GM23338 (cell line): Measurements from ENCODE around the gene ZDHHC3.

Source experiments
- CREB1 ChIP-seq: fragments of 250-450 bp; sonication (Bioruptor Pico); IDR thresholded peaks from 2 replicates; pipeline ENCODE4 v1.5.0; 2020; ENCODE audit warnings: low read depth, mild to moderate bottlenecking, moderate library complexity
- CTCF ChIP-seq, 2 experiments: fragments of 200-600 bp in 1 of 2; sonication (generic) in 1 of 2; conservative IDR thresholded peaks; 2 replicates each; pipeline versions ENCODE4 v1.5.1 to v1.6.1; 2016 to 2017; ENCODE audit warnings: antibody characterized with exemption in 2 of 2, low read depth in 2 of 2, mild to moderate bottlenecking in 2 of 2, moderate library complexity in 1 of 2
- EZH2 ChIP-seq: fragments of 200-600 bp; sonication (generic); IDR thresholded peaks from one replicate; pipeline ENCODE4 v1.8.0; 2017; ENCODE audit warnings: antibody characterized with exemption, mild to moderate bottlenecking, low read depth; ENCODE audit not compliant: unreplicated experiment
- EZH2phosphoT487 ChIP-seq: fragments of 200-600 bp; sonication (generic); IDR thresholded peaks from one replicate; pipeline ENCODE4 v1.8.1; 2018; ENCODE audit warnings: antibody characterized with exemption; ENCODE audit not compliant: unreplicated experiment
- NANOG ChIP-seq: IDR thresholded peaks from 2 replicates; pipeline ENCODE4 v1.6.1; 2016; ENCODE audit warnings: antibody characterized with exemption, borderline replicate concordance
- POLR2AphosphoS5 ChIP-seq: IDR thresholded peaks from 2 replicates; pipeline ENCODE4 v1.6.1; 2016; ENCODE audit warnings: antibody characterized with exemption, low read depth
- REST ChIP-seq: IDR thresholded peaks from one replicate; pipeline ENCODE4 v1.6.1; 2018; ENCODE audit warnings: antibody characterized with exemption; ENCODE audit not compliant: unreplicated experiment
- ZNF114 ChIP-seq: fragments of 250-450 bp; sonication (Bioruptor Pico); IDR thresholded peaks from 2 replicates; pipeline ENCODE4 v1.5.0; 2020; ENCODE audit warnings: mild to moderate bottlenecking, moderate library complexity

GRCh38 chr3:44963571-44964325 is 12.2 kb downstream of the ZDHHC3 start:
- no peak for TF ChIP-seq CTCF (conservative IDR thresholded peaks at IDR 0.05; ENCODE audit: low read depth in 2 of 2)
- TF ChIP-seq REST = no peak
- TF ChIP-seq POLR2AphosphoS5 = no peak
- TF ChIP-seq EZH2 = no peak
- TF ChIP-seq NANOG = no peak
- TF ChIP-seq EZH2phosphoT487 = no peak
- TF ChIP-seq CREB1 (CRISPR knock-in tag) = no peak
- no peak for TF ChIP-seq ZNF114
